ENCODE results near the gene DPYSL3. TPM values are rescaled to one million over a fixed set of nuclear protein-coding genes. Genes with fewer than 3 reads are reported as not detected.

The DPYSL3 gene
- total and polyA plus RNA-seq, 7 experiments from 2014 or later: 0.08 to 1.2 (median 0.11) TPM; not detected in 4

GRCh38 chr5:147434049-147434448 is 75.8 kb downstream of the DPYSL3 start:
- Mint-ChIP-seq H3K4me3 (no peak overlapping the region), H3K27me3 (peaks cover 2 to 18% (median 4%) of the 10 kb centered on the region in 5 donors), H3K4me1 (peaks cover 0 to 2% (median 0%) of the 10 kb centered on the region in 7 donors), H3K27ac (no peak overlapping the region), H3K9me3 (peaks cover 0 to 5% (median 0%) of the 10 kb centered on the region in 11 donors), H3K36me3 (no peaks in the 10 kb centered on the region)
- intact Hi-C loops (cut with micrococcal nuclease): no loop called here
- Histone ChIP-seq H3K9me3 (ENCODE audit: control insufficient read depth in 2 of 3, low read length in 3 of 3) (no peaks in the 10 kb centered on the region), H3K4me3 (ENCODE audit: low read length) (no peak overlapping the region), H3K36me3 (ENCODE audit: control insufficient read depth in 2 of 3, insufficient read depth in 3 of 3, low read length in 3 of 3) (no peaks in the 10 kb centered on the region), H3K27ac (ENCODE audit: low read depth, low read length) (no peak overlapping the region), H3K27me3 (ENCODE audit: control insufficient read depth in 2 of 2, insufficient read depth in 2 of 2, low read length in 2 of 2) (no peaks in the 10 kb centered on the region), H3K4me1 (ENCODE audit: control insufficient read depth in 2 of 2, insufficient read depth in 2 of 2, low read length in 2 of 2) (no peaks in the 10 kb centered on the region)
- CTCF ChIA-PET: no interaction called here
- DNase-seq: no peak
- POLR2A ChIA-PET: no interaction called here
- no peak for ATAC-seq

GRCh38 chr5:147432323-147432722 is 77.5 kb downstream of the DPYSL3 start:
- ATAC-seq (no peak), DNase-seq (no peak)
- no peaks in the 10 kb centered on the region for H3K9me3 ChIP-seq (ENCODE audit: control insufficient read depth in 2 of 3, low read length in 3 of 3)
- H3K36me3 ChIP-seq (ENCODE audit: control insufficient read depth in 2 of 3, insufficient read depth in 3 of 3, low read length in 3 of 3): no peaks in the 10 kb centered on the region
- no peak overlapping the region for H3K27ac Mint-ChIP-seq
- no peaks in the 10 kb centered on the region for H3K36me3 Mint-ChIP-seq
- intact Hi-C loops (cut with micrococcal nuclease): no loop called here
- H3K4me3 ChIP-seq (ENCODE audit: low read length): no peak overlapping the region
- no peak overlapping the region for H3K27ac ChIP-seq (ENCODE audit: low read depth, low read length)
- H3K27me3 ChIP-seq (ENCODE audit: control insufficient read depth in 2 of 2, insufficient read depth in 2 of 2, low read length in 2 of 2): no peaks in the 10 kb centered on the region
- ChIA-PET POLR2A (no interaction called here), CTCF (no interaction called here)
- H3K4me3 Mint-ChIP-seq: no peak overlapping the region
- H3K4me1 ChIP-seq (ENCODE audit: control insufficient read depth in 2 of 2, insufficient read depth in 2 of 2, low read length in 2 of 2): no peaks in the 10 kb centered on the region
- peaks cover 0 to 2% (median 0%) of the 10 kb centered on the region in 7 donors for H3K4me1 Mint-ChIP-seq
- H3K27me3 Mint-ChIP-seq: peaks cover 0 to 13% (median 10%) of the 10 kb centered on the region in 5 donors
- H3K9me3 Mint-ChIP-seq: peaks cover 0 to 9% (median 0%) of the 10 kb centered on the region in 11 donors

GRCh38 chr5:147431586-147431985 is 78.3 kb downstream of the DPYSL3 start:
- Mint-ChIP-seq H3K9me3 (peaks cover 0 to 9% (median 0%) of the 10 kb centered on the region in 11 donors), H3K36me3 (no peaks in the 10 kb centered on the region), H3K27ac (no peak overlapping the region), H3K4me1 (peaks cover 0 to 2% (median 0%) of the 10 kb centered on the region in 7 donors), H3K27me3 (peaks cover 0 to 13% (median 9%) of the 10 kb centered on the region in 5 donors), H3K4me3 (no peak overlapping the region)
- H3K9me3 ChIP-seq (ENCODE audit: control insufficient read depth in 2 of 3, low read length in 3 of 3): no peaks in the 10 kb centered on the region
- no peaks in the 10 kb centered on the region for H3K36me3 ChIP-seq (ENCODE audit: control insufficient read depth in 2 of 3, insufficient read depth in 3 of 3, low read length in 3 of 3)
- intact Hi-C loops (cut with micrococcal nuclease): no loop called here
- no peaks in the 10 kb centered on the region for H3K27me3 ChIP-seq (ENCODE audit: control insufficient read depth in 2 of 2, insufficient read depth in 2 of 2, low read length in 2 of 2)
- no peak overlapping the region for H3K27ac ChIP-seq (ENCODE audit: low read depth, low read length)
- H3K4me1 ChIP-seq (ENCODE audit: control insufficient read depth in 2 of 2, insufficient read depth in 2 of 2, low read length in 2 of 2): no peaks in the 10 kb centered on the region
- ChIA-PET POLR2A (no interaction called here), CTCF (no interaction called here)
- no peak for DNase-seq
- no peak overlapping the region for H3K4me3 ChIP-seq (ENCODE audit: low read length)
- no peak for ATAC-seq

GRCh38 chr5:147430628-147431027 is 79.2 kb downstream of the DPYSL3 start:
- POLR2A ChIA-PET: no interaction called here

GRCh38 chr5:147427521-147428401 is 82.1 kb downstream of the DPYSL3 start:
- no peak overlapping the region for H3K27ac ChIP-seq (ENCODE audit: low read depth, low read length)
- intact Hi-C loops (cut with micrococcal nuclease): no loop called here
- H3K36me3 ChIP-seq (ENCODE audit: control insufficient read depth in 2 of 3, insufficient read depth in 3 of 3, low read length in 3 of 3): no peaks in the 10 kb centered on the region
- Mint-ChIP-seq H3K4me1 (peaks cover 0 to 2% (median 0%) of the 10 kb centered on the region in 7 donors), H3K4me3 (no peak overlapping the region), H3K9me3 (peaks cover 0 to 12% (median 0%) of the 10 kb centered on the region in 11 donors), H3K27me3 (peaks cover 0 to 9% (median 4%) of the 10 kb centered on the region in 5 donors), H3K27ac (no peak overlapping the region), H3K36me3 (no peaks in the 10 kb centered on the region)
- no peaks in the 10 kb centered on the region for H3K4me1 ChIP-seq (ENCODE audit: control insufficient read depth in 2 of 2, insufficient read depth in 2 of 2, low read length in 2 of 2)
- H3K4me3 ChIP-seq (ENCODE audit: low read length): no peak overlapping the region
- POLR2A ChIA-PET: no interaction called here
- H3K9me3 ChIP-seq (ENCODE audit: control insufficient read depth in 2 of 3, low read length in 3 of 3): no peaks in the 10 kb centered on the region
- no peak for DNase-seq
- no peak for ATAC-seq
- CTCF ChIA-PET: no interaction called here
- no peaks in the 10 kb centered on the region for H3K27me3 ChIP-seq (ENCODE audit: control insufficient read depth in 2 of 2, insufficient read depth in 2 of 2, low read length in 2 of 2)

More at GRCh38 chr5:147430628-147431027, 79.2 kb downstream of the DPYSL3 start:
- Mint-ChIP-seq H3K4me3 (no peak overlapping the region), H3K27me3 (peaks cover 0 to 13% (median 7%) of the 10 kb centered on the region in 5 donors), H3K4me1 (peaks cover 0 to 2% (median 0%) of the 10 kb centered on the region in 7 donors), H3K9me3 (peaks cover 0 to 12% (median 0%) of the 10 kb centered on the region in 11 donors), H3K27ac (no peak overlapping the region), H3K36me3 (no peaks in the 10 kb centered on the region)
- Histone ChIP-seq H3K4me3 (ENCODE audit: low read length) (no peak overlapping the region), H3K4me1 (ENCODE audit: control insufficient read depth in 2 of 2, insufficient read depth in 2 of 2, low read length in 2 of 2) (no peaks in the 10 kb centered on the region), H3K36me3 (ENCODE audit: control insufficient read depth in 2 of 3, insufficient read depth in 3 of 3, low read length in 3 of 3) (no peaks in the 10 kb centered on the region), H3K27me3 (ENCODE audit: control insufficient read depth in 2 of 2, insufficient read depth in 2 of 2, low read length in 2 of 2) (no peaks in the 10 kb centered on the region), H3K9me3 (ENCODE audit: control insufficient read depth in 2 of 3, low read length in 3 of 3) (no peaks in the 10 kb centered on the region), H3K27ac (ENCODE audit: low read depth, low read length) (no peak overlapping the region)
- ATAC-seq (no peak), DNase-seq (no peak)
- CTCF ChIA-PET: no interaction called here
- intact Hi-C loops (cut with micrococcal nuclease): no loop called here

GRCh38 chr5:147426640-147427327 is 83.1 kb downstream of the DPYSL3 start:
- ChIA-PET CTCF (no interaction called here), POLR2A (no interaction called here)
- Histone ChIP-seq H3K27ac (ENCODE audit: low read depth, low read length) (no peak overlapping the region), H3K36me3 (ENCODE audit: control insufficient read depth in 2 of 3, insufficient read depth in 3 of 3, low read length in 3 of 3) (no peaks in the 10 kb centered on the region), H3K4me3 (ENCODE audit: low read length) (no peak overlapping the region), H3K9me3 (ENCODE audit: control insufficient read depth in 2 of 3, low read length in 3 of 3) (no peaks in the 10 kb centered on the region), H3K27me3 (ENCODE audit: control insufficient read depth in 2 of 2, insufficient read depth in 2 of 2, low read length in 2 of 2) (no peaks in the 10 kb centered on the region), H3K4me1 (ENCODE audit: control insufficient read depth in 2 of 2, insufficient read depth in 2 of 2, low read length in 2 of 2) (no peaks in the 10 kb centered on the region)
- Mint-ChIP-seq H3K4me1 (peaks cover 0 to 2% (median 0%) of the 10 kb centered on the region in 7 donors), H3K4me3 (no peak overlapping the region), H3K9me3 (peaks cover 0 to 12% (median 0%) of the 10 kb centered on the region in 11 donors), H3K36me3 (no peaks in the 10 kb centered on the region), H3K27me3 (peaks cover 0 to 11% (median 4%) of the 10 kb centered on the region in 5 donors), H3K27ac (no peak overlapping the region)
- intact Hi-C loops (cut with micrococcal nuclease): no loop called here
- ATAC-seq: no peak
- DNase-seq: no peak

Measured in naive thymus-derived CD4-positive, alpha-beta T cell (primary cell).